Common myeloid progenitor, CD34-positive (primary cell): ENCODE measurements around the gene KANSL1L.
A peak's percentile ranks its signal among the peaks of the same experiment; 100 is the strongest.

Experiments used
- CTCF ChIA-PET: fragments of 350-600 bp; sonication (Branson Sonifier 250); formaldehyde crosslinking; loops from one replicate; lab custom pipeline; 2021; ENCODE audit warnings: antibody characterized with exemption; lab: Charles Lee
- POLR2A ChIA-PET: fragments of 350-600 bp; sonication (Branson Sonifier 250); formaldehyde crosslinking; loops from one replicate; lab custom pipeline; 2021; ENCODE audit warnings: antibody characterized with exemption; lab: Charles Lee
- DNase-seq, 3 donors: peaks; one replicate each; pipeline versions ENCODE4 v3.0.0 to v3.0.0-alpha.2; 2013
- H3K27ac ChIP-seq, 2 experiments: 1 replicate in 1 of 2; 2 replicates in 1 of 2; pipeline ENCODE4 v1.7.0; 2013; ENCODE audit warnings: inconsistent platforms in 2 of 2, low read length in 2 of 2, mild to moderate bottlenecking in 2 of 2, low read depth in 1 of 2, moderate library complexity in 1 of 2; ENCODE audit not compliant: severe bottlenecking in 2 of 2, insufficient read depth in 1 of 2, poor library complexity in 1 of 2
- H3K27me3 ChIP-seq, 5 experiments: replicated peaks in 2 of 5; 1 replicate in 3 of 5; 2 replicates in 2 of 5; pipeline versions ENCODE4 v1.6.1 to v1.7.0; 2013; ENCODE audit warnings: low read length in 4 of 5, mild to moderate bottlenecking in 2 of 5, moderate library complexity in 2 of 5, inconsistent platforms in 1 of 5; ENCODE audit not compliant: insufficient read depth in 5 of 5, control insufficient read depth in 4 of 5
- H3K36me3 ChIP-seq, 4 experiments: 1 replicate in 2 of 4; 2 replicates in 2 of 4; pipeline versions ENCODE4 v1.6.1 to v1.7.0; 2013; ENCODE audit warnings: low read length in 3 of 4, control low read depth in 1 of 4, mild to moderate bottlenecking in 1 of 4; ENCODE audit not compliant: control insufficient read depth in 4 of 4, insufficient read depth in 4 of 4
- H3K4me1 ChIP-seq, 4 experiments: 1 replicate in 3 of 4; 2 replicates in 1 of 4; pipeline versions ENCODE4 v1.6.1 to v1.7.1; 2013; ENCODE audit warnings: low read length in 3 of 4, mild to moderate bottlenecking in 3 of 4, control low read depth in 1 of 4, inconsistent platforms in 1 of 4, moderate library complexity in 1 of 4; ENCODE audit not compliant: control insufficient read depth in 4 of 4, insufficient read depth in 4 of 4; ENCODE audit errors: control extremely low read depth in 1 of 4
- H3K4me3 ChIP-seq, 7 experiments: 1 replicate in 4 of 7; 2 replicates in 3 of 7; pipeline versions ENCODE4 v1.5.1 to v1.7.0; 2013; ENCODE audit warnings: mild to moderate bottlenecking in 7 of 7, low read length in 6 of 7, moderate library complexity in 6 of 7, inconsistent platforms in 2 of 7, low read depth in 2 of 7, control low read depth in 1 of 7; ENCODE audit not compliant: insufficient read depth in 4 of 7, control insufficient read depth in 1 of 7; ENCODE audit errors: extremely low read depth in 1 of 7
- H3K9me3 ChIP-seq, 5 experiments: 1 replicate in 4 of 5; 2 replicates in 1 of 5; pipeline versions ENCODE4 v1.6.1 to v1.7.1; 2013; ENCODE audit warnings: low read length in 4 of 5, mild to moderate bottlenecking in 2 of 5, inconsistent platforms in 1 of 5, low read depth in 1 of 5, moderate library complexity in 1 of 5; ENCODE audit not compliant: control insufficient read depth in 4 of 5, insufficient read depth in 2 of 5; ENCODE audit errors: control extremely low read depth in 1 of 5
- WGBS: methylation state at CpG from one replicate; pipeline ENCODE4 v1.1.5; 2013; ENCODE audit not compliant: insufficient coverage; 5-methylcytosine and 5-hydroxymethylcytosine counted together

KANSL1L gene

GRCh38 chr2:210169516-210170195 is 1.6 kb downstream of the KANSL1L start:
- no peaks in the 10 kb centered on the region for H3K9me3 ChIP-seq
- ChIA-PET POLR2A (no interaction called here), CTCF (no interaction called here)
- H3K36me3 ChIP-seq = no peaks in the 10 kb centered on the region
- peak; percentile 36 to 77 (median 72) for DNase-seq
- peak overlapping the region; percentile 87 to 95 for H3K27ac ChIP-seq
- no peaks in the 10 kb centered on the region for H3K27me3 ChIP-seq
- peak overlapping the region in 6 of 7 experiments; percentile 72 to 100 (median 94) for H3K4me3 ChIP-seq
- peaks cover 10 to 47% (median 26%) of the 10 kb centered on the region in 4 experiments for H3K4me1 ChIP-seq
- WGBS = 0% methylated on average over 2 of the region's 6 CpGs

GRCh38 chr2:210167227-210167626 is 4.0 kb downstream of the KANSL1L start:
- POLR2A ChIA-PET = no interaction called here
- CTCF ChIA-PET = interaction anchor here (0.9 kb wide), 1 partner anchor 9 kb away, joined by 3 read pairs; no protein-coding TSS in a partner anchor
- no peak overlapping the region for H3K27ac ChIP-seq
- H3K4me1 ChIP-seq = peaks cover 14 to 53% (median 29%) of the 10 kb centered on the region in 4 experiments
- H3K9me3 ChIP-seq = no peaks in the 10 kb centered on the region
- H3K36me3 ChIP-seq = peaks cover 0 to 2% (median 0%) of the 10 kb centered on the region in 4 experiments
- H3K4me3 ChIP-seq = peak overlapping the region in 1 of 7 experiments; percentile 20
- H3K27me3 ChIP-seq = no peaks in the 10 kb centered on the region
- no CpG with 5 or more reads among the region's 1 CpG for WGBS
- peak in 1 of 3 donors; percentile 37 for DNase-seq

- WGBS = 0% methylated on average over 4 of the region's 6 CpGs
- peak; percentile 24 to 77 (median 70) for DNase-seq
- Histone ChIP-seq H3K27me3 (no peaks in the 10 kb centered on the region), H3K9me3 (no peaks in the 10 kb centered on the region), H3K4me1 (peaks cover 4 to 27% (median 9%) of the 10 kb centered on the region in 4 experiments), H3K4me3 (peak overlapping the region in 3 of 7 experiments; percentile 11 to 57 (median 49)), H3K36me3 (peaks cover 0 to 4% (median 3%) of the 10 kb centered on the region in 4 experiments), H3K27ac (peak overlapping the region in 1 of 2 experiments; percentile 31)
- POLR2A ChIA-PET = interaction anchor here (1.5 kb wide), 1 partner anchor 9 kb away, joined by 5 read pairs; the partner anchor contains the start of gene KANSL1L
- CTCF ChIA-PET = interaction anchor here (1.0 to 1.1 kb wide), 4 partner anchors 28 to 89 kb away, joined by 3 read pairs; no protein-coding TSS in a partner anchor
Measured at GRCh38 chr2:210162466-210163124, 8.6 kb downstream of the KANSL1L start.

GRCh38 chr2:210159059-210159458 is 12.2 kb downstream of the KANSL1L start:
- Histone ChIP-seq H3K9me3 (no peaks in the 10 kb centered on the region), H3K4me3 (no peak overlapping the region), H3K36me3 (peaks cover 2 to 9% (median 5%) of the 10 kb centered on the region in 4 experiments), H3K4me1 (peaks cover 4 to 12% (median 8%) of the 10 kb centered on the region in 4 experiments), H3K27me3 (no peaks in the 10 kb centered on the region), H3K27ac (no peak overlapping the region)
- ChIA-PET CTCF (no interaction called here), POLR2A (no interaction called here)
- WGBS = 93% methylated on average over 2 of the region's 3 CpGs
- no peak for DNase-seq

- Histone ChIP-seq H3K27ac (no peak overlapping the region), H3K27me3 (no peaks in the 10 kb centered on the region), H3K36me3 (peaks cover 4 to 17% (median 11%) of the 10 kb centered on the region in 4 experiments), H3K9me3 (no peaks in the 10 kb centered on the region), H3K4me1 (peaks cover 4 to 12% (median 8%) of the 10 kb centered on the region in 4 experiments), H3K4me3 (no peak overlapping the region)
- ChIA-PET POLR2A (no interaction called here), CTCF (interaction anchor here (1.2 to 1.5 kb wide), 2 partner anchors 8 to 11 kb away, joined by 3 to 4 read pairs; no protein-coding TSS in a partner anchor)
- no CpG with 5 or more reads among the region's 2 CpGs for WGBS
- DNase-seq = no peak
Measured at GRCh38 chr2:210158236-210158635, 13.0 kb downstream of the KANSL1L start.

GRCh38 chr2:210157526-210157925 is 13.7 kb downstream of the KANSL1L start:
- no peak for DNase-seq
- H3K4me1 ChIP-seq = peaks cover 0 to 5% (median 4%) of the 10 kb centered on the region in 4 experiments
- no peak overlapping the region for H3K4me3 ChIP-seq
- peaks cover 4 to 17% (median 11%) of the 10 kb centered on the region in 4 experiments for H3K36me3 ChIP-seq
- ChIA-PET CTCF (interaction anchor here (1.2 to 1.5 kb wide), 2 partner anchors 9 to 11 kb away, joined by 3 to 4 read pairs; no protein-coding TSS in a partner anchor), POLR2A (no interaction called here)
- H3K9me3 ChIP-seq = no peaks in the 10 kb centered on the region
- 97% methylated on average over 2 of the region's 3 CpGs for WGBS
- H3K27me3 ChIP-seq = no peaks in the 10 kb centered on the region
- H3K27ac ChIP-seq = no peak overlapping the region
